HTR-8/SVneo (cell line): ENCODE measurements around the gene UBA1.

ENCODE experiments used
- DNase-seq: peaks from one replicate; pipeline ENCODE4 v3.0.0; 2011; ENCODE audit warnings: low spot score, mixed read lengths; ENCODE audit not compliant: insufficient read length
- FAIRE-seq: peaks from 2 replicates; lab custom pipeline; 2011; peaks lifted over from hg19 to GRCh38; lab: Jason Lieb, UNC

UBA1 gene

DNA sequence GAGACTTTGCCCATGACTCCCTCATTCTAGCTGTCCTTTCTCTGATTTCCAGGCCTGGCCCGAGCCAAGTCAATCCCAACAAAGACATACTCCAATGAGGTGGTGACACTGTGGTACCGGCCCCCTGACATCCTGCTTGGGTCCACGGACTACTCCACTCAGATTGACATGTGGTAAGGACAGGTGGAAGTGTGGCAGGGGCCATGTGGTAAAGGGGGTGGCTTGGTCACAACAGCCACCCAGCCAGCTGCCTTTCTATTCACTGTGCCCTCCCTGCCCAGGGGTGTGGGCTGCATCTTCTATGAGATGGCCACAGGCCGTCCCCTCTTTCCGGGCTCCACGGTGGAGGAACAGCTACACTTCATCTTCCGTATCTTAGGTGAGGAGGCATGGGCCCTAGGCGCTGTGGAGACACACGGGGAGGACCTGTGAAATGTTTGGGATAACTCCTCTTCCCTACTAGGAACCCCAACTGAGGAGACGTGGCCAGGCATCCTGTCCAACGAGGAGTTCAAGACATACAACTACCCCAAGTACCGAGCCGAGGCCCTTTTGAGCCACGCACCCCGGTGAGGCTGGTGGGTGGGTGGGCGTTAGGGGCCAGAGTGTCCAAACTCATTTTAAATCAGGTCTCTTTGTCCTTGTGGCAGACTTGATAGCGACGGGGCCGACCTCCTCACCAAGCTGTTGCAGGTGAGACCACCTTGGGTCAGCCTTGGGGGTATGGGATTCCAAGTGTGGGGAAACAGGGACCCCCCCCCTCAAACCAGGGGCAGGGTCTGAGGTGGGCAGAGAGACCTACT, 33.1 kb downstream of the UBA1 start:
- no peak for FAIRE-seq
- DNase-seq: no peak

DNA sequence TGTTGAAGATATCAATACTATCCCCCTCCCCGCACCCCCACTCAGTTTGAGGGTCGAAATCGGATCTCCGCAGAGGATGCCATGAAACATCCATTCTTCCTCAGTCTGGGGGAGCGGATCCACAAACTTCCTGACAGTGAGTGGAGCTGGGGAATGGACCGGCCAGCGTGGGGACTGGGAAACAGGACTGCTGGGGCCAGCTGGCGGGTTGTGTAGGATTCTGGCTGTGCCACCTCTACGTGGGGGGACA, 33.6 kb downstream of the UBA1 start:
- DNase-seq: no peak
- FAIRE-seq: no peak

DNA sequence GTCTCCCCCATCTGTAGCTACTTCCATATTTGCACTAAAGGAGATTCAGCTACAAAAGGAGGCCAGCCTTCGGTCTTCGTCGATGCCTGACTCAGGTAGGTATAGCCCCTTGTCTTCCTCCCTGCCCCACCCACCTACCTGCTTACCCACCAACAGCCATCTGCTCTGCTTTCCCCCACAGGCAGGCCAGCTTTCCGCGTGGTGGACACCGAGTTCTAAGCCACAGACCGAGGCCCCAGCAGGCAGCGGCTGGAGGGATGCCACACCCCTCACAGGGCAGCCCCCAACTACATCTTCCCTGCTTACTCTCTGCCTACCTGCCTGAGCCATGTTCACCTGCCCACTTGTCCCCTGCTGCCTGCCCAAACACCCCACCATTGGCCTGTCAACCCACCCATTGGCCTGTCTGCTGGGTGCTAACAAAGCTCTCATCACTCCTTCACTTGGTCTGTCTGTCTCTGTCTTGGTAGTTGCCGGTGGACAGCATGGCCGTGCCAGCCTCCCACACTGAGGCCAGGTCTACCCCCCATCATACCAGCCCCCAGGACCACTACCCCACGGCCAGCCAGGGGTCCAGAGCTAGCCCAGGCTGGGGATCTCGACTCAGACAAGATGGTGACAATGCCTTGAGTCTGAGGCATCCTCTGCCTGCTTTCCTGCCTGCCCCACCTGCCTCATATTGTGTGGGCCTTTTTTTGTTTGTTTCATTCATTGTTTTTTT, 35.1 kb downstream of the UBA1 start:
- FAIRE-seq (no peak), DNase-seq (no peak)

- DNase-seq: no peak
- no peak for FAIRE-seq
Measured at GRCh38 chrX:47229427-47229826, 35.8 kb downstream of the UBA1 start.

DNA sequence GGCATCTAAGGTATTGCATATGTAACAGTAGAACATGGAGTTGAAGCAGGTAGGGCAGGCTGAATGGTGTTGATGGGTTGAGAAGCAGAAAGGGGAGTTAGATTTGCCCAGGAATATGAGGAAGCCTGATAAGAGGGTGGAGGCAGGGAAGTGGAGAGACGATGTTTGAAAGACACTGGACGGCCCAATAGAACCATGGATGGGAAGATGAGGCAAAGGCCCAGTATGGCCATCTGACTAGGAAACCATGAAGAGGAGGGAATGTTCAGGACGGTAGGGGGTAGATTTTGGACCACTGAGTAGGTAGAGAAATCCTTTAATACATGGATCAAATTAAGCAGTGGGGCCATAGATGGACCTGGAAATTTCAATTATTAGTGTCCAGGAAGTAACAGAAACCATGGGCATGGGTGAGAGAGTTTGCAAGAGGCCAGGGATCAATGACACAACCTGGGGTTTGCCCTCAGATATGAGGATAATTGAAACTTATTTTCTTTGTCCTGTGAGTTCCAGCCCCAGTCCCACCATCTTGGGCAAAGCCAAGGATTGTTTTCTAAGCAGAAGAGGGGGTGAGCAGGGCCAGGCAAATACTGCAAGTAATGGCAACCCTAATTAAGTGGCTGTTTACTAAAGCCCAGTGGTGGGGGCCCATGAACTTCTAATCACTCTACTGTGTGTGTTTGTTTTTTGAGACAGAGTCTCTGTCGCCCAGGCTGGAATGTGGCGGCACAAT, 36.7 kb downstream of the UBA1 start:
- DNase-seq (no peak), FAIRE-seq (no peak)

GRCh38 chrX:47231167-47231566, 37.5 kb downstream of the UBA1 start:
- FAIRE-seq (no peak), DNase-seq (no peak)

DNA sequence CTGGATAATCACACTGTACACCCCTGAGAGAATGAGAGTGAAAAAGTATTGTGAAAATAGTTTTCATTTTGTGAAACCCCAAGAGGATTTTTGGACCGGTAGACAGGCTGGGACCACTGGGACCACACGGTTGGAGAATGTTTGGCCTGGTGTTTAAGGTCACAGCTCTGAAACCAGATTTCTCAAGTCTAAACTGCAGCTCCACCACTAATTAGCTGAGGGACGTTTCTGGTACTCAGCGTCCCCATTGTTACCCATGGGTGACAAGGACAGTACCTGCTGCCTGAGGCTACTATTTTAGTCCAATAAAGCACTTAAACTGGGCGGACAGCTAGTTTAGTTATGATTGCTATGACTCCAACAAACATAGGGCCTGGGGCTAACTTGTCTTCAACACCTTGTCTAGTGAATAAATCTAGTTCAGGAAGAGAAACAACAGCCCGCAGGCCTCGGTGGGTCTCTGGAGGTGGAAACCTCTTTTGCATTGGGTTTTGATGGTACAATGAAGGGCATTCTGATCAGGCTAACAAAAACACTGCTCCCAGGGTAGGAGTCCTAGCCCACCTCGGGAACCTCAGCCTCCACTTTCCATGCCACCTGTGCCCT, 38.7 kb downstream of the UBA1 start:
- no peak for FAIRE-seq

DNA sequence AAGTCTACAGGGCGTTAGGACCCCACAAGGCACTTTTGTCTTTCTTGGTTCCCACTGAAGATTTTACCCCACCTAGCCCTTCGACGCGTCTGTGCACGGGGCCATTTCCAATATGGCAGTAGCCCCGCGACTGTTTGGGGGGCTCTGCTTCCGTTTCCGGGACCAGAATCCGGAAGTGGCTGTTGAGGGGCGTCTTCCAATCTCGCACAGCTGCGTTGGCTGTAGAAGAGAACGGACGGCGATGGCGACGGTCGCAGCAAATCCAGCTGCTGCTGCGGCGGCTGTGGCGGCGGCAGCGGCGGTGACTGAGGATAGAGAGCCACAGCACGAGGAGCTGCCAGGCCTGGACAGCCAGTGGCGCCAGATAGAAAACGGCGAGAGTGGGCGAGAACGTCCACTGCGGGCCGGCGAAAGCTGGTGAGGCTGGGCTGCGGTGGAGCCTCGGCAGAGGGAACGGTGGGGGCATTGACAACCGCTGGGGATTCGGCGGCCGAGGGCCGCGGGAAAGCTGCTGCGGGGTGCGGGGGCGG, 39.2 kb downstream of the UBA1 start, which contains the start of gene USP11:
Gene USP11, plus strand, starts transcription at position 207 of the 530 bp plus-strand sequence. Its CDS starts 35 bp downstream, at position 242.
- DNase-seq (peak; percentile 46), FAIRE-seq (no peak)

More for the DNA sequence above, 38.7 kb downstream of the UBA1 start:
- DNase-seq: no peak

- DNase-seq: peak; percentile 68
Measured at GRCh38 chrX:47233333-47234113, 39.9 kb downstream of the UBA1 start.

DNA sequence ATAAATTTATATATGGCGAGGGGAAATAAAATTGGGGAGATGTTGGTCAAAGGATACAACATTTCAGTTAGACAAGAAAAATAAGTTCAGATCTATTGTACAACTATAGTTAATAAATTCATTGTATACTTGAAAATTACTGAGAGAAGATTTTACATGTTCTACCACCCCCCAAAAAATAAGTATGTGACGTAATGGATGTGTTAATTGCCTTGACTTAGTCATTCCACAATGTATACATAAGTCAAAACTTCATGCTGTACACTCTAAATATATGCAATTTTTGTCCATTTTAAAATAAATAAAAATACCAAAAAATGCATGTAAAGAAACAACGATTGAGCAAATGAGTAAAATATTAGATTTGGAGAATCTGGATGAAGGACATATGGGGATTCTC, 41.0 kb downstream of the UBA1 start:
- FAIRE-seq (no peak), DNase-seq (no peak)

More at GRCh38 chrX:47233333-47234113, 39.9 kb downstream of the UBA1 start:
- peak; percentile 49 for FAIRE-seq

DNA sequence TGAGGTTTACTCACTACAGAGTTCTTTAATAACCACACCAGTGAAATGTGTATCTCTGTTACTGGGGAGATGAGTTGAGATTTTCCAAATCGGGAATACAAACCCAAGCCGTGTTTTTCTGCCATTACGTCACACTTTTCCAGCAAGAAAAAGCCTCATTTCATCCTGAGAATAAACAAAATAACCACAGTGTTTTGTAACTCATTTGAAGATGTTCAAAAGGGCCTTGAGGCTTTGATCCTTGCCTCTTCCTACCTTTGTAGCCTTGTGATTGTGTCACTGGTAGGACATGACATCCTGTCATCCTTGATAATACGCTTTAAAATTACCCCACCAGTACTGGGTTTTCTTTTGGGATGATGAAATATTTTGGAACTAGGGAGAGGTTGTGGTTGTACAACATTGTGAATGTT, 42.1 kb downstream of the UBA1 start:
- DNase-seq (no peak), FAIRE-seq (no peak)

- FAIRE-seq (no peak), DNase-seq (no peak)
Measured at GRCh38 chrX:47239199-47239598, 45.6 kb downstream of the UBA1 start.

DNA sequence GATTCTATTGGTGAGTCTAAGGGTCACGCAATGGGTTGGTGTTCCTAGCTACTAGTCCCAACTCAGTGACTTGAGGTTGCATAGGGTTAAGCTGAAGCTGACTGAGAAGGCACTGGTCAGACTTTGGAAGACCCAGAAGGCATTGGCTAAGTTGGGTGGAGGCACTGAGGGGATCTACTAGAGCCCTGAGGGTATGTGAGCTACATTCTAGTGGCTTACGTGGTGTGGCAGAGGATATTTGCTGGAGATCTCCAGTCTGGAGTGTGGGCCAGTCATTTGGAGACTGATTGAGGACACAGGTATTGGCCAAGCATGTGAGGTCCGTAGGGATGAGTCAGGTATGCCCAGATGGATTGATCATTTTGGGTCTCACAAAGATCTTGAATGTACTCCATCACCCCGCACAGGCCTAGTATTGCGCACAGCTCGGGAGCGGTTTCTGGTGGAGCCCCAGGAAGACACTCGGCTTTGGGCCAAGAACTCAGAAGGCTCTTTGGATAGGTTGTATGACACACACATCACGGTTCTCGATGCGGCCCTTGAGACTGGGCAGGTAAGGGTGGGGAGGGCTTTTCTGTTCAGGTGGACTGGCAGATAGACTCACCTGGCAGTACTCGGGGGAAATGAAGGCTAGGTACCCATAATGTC, 46.4 kb downstream of the UBA1 start:
- FAIRE-seq (no peak), DNase-seq (no peak)

DNA sequence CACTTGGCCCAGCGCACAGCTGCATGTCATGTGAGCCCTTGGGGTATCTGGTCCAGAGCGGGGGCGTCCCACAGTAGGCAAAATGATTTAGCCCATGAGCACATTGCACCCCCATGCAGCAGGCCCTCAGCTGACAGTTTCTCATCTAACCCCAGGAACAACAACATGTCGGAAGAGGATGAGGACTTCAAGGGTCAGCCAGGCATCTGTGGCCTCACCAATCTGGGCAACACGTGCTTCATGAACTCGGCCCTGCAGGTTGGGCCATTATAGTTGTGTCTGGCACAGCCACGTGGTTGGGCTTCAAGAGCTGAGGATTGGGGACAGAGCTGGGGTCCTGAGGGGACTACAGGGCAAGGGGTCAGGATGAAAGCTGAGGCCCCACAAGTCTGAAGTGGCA, 47.0 kb downstream of the UBA1 start:
- FAIRE-seq (no peak), DNase-seq (no peak)

DNA sequence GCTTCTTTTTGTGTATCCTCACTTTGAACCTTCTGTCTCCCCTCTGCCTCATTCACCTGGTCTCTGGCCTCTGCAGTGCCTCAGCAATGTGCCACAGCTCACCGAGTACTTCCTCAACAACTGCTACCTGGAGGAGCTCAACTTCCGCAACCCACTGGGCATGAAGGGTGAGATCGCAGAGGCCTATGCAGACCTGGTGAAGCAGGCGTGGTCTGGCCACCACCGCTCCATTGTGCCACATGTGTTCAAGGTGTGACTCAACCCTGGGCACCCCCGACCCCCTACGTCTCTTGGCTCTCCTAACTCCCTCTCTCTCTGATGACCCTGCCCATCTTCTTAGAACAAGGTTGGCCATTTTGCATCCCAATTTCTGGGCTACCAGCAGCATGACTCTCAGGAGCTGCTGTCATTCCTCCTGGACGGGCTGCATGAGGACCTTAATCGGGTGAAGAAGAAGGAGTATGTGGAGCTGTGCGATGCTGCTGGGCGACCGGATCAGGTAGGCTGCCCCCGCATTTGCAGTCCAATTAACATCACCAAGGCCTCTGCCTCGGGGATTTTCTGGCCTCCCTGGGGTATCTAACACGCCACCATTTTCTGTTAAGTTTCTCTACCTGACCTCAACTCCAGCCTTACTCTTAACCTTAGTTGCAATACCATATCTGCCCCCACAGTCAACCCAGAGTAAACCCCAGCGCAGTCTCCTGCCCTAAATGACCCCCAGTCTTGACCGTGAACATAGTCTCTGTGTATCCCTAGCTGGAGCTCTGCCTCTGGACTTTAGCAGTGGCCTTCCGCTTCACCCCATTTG, 47.8 kb downstream of the UBA1 start:
- DNase-seq (no peak), FAIRE-seq (no peak)

GRCh38 chrX:47242321-47242720, 48.7 kb downstream of the UBA1 start:
- FAIRE-seq: no peak
- DNase-seq: no peak

DNA sequence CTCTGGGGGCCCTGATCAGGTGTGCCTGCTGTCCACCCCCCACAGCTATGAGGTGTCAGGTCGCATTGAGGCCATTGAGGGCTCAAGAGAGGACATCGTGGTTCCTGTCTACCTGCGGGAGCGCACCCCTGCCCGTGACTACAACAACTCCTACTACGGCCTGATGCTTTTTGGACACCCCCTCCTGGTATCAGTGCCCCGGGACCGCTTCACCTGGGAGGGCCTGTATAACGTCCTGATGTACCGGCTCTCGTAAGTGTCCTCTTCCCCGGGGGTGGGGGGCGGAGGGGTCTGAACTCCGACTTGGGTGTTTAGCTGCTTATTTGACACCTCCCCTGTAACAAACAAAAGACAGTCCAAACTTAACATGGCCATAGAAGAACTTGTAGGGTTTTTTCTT, 49.7 kb downstream of the UBA1 start:
- DNase-seq (no peak), FAIRE-seq (no peak)

DNA sequence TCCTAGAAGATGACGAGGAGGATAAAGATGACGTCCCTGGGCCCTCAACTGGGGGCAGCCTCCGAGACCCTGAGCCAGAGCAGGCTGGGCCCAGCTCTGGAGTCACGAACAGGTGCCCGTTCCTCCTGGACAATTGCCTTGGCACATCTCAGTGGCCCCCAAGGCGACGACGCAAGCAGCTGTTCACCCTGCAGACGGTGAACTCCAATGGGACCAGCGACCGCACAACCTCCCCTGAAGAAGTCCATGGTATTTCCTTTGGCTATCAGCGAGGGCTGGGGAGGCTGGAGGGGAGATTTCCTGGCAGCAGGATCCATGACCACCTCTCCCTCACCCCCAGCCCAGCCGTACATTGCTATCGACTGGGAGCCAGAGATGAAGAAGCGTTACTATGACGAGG, 51.0 kb downstream of the UBA1 start:
- DNase-seq (no peak), FAIRE-seq (no peak)
